HCT116 (cell line): ENCODE measurements around the gene KDM6B.
A peak's percentile ranks its signal among the peaks of the same experiment; 100 is the strongest.

Experiments
- ATF3 ChIP-seq: IDR thresholded peaks from 2 replicates; pipeline ENCODE4 v1.6.1; 2012
- EZH2 ChIP-seq: fragments of 200-600 bp; sonication (generic); IDR thresholded peaks from 2 replicates; pipeline ENCODE4 v1.6.1; 2017; ENCODE audit warnings: antibody characterized with exemption, mixed run types
- EZH2phosphoT487 ChIP-seq: fragments of 200-600 bp; IDR thresholded peaks from 2 replicates; pipeline ENCODE4 v1.6.1; 2018; ENCODE audit warnings: antibody characterized with exemption, borderline replicate concordance
- POLR2A ChIP-seq: IDR thresholded peaks from 2 replicates; pipeline ENCODE4 v1.7.0; 2011; ENCODE audit warnings: borderline replicate concordance; ENCODE audit not compliant: insufficient read depth, insufficient read length; ENCODE audit errors: extremely low read depth
- SP1 ChIP-seq: IDR thresholded peaks from 2 replicates; pipeline ENCODE4 v1.6.1; 2012; ENCODE audit warnings: low read depth
- YY1 ChIP-seq: IDR thresholded peaks from 2 replicates; pipeline ENCODE4 v1.6.1; 2011; ENCODE audit warnings: low read length, low read depth, moderate library complexity, mild to moderate bottlenecking; ENCODE audit not compliant: insufficient replicate concordance; ENCODE audit errors: extremely low read depth
- ZBTB33 ChIP-seq: IDR thresholded peaks from 2 replicates; pipeline ENCODE4 v1.6.1; 2011; ENCODE audit warnings: mild to moderate bottlenecking, low read length, moderate library complexity; ENCODE audit not compliant: insufficient replicate concordance; ENCODE audit errors: extremely low read depth
- ZFX ChIP-seq: fragments of 450-650 bp; IDR thresholded peaks from 2 replicates; pipeline ENCODE4 v1.6.1; 2017
- TF ChIP-seq, protein P1 (sequence below), 3 experiments: fragments of 200-600 bp in 1 of 3; sonication (generic) in 1 of 3; IDR thresholded peaks in 2 of 3; conservative IDR thresholded peaks in 1 of 3; 2 replicates each; pipeline ENCODE4 v1.5.1; 2012 to 2017; ENCODE audit warnings: low read depth in 2 of 3, low read length in 2 of 3, antibody characterized with exemption in 1 of 3, borderline replicate concordance in 1 of 3, control low read depth in 1 of 3, mild to moderate bottlenecking in 1 of 3, mixed read lengths in 1 of 3, mixed run types in 1 of 3, moderate library complexity in 1 of 3; ENCODE audit not compliant: insufficient read depth in 1 of 3

- no peak for TF ChIP-seq SP1
- TF ChIP-seq ATF3, result no peak
- TF ChIP-seq, protein P1, sequence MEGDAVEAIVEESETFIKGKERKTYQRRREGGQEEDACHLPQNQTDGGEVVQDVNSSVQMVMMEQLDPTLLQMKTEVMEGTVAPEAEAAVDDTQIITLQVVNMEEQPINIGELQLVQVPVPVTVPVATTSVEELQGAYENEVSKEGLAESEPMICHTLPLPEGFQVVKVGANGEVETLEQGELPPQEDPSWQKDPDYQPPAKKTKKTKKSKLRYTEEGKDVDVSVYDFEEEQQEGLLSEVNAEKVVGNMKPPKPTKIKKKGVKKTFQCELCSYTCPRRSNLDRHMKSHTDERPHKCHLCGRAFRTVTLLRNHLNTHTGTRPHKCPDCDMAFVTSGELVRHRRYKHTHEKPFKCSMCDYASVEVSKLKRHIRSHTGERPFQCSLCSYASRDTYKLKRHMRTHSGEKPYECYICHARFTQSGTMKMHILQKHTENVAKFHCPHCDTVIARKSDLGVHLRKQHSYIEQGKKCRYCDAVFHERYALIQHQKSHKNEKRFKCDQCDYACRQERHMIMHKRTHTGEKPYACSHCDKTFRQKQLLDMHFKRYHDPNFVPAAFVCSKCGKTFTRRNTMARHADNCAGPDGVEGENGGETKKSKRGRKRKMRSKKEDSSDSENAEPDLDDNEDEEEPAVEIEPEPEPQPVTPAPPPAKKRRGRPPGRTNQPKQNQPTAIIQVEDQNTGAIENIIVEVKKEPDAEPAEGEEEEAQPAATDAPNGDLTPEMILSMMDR (IDR thresholded peaks at IDR 0.05 in 2 of 3, conservative IDR thresholded peaks at IDR 0.05 in 1 of 3; ENCODE audit: borderline replicate concordance in 1 of 3, insufficient read depth in 1 of 3, low read depth in 2 of 3, low read length in 2 of 3), result peak; percentile 32 to 48 (median 40); a peak in 5 of 6 replicates
- TF ChIP-seq EZH2, result no peak
- peak; percentile 85 for TF ChIP-seq YY1
- TF ChIP-seq POLR2A, result peak; percentile 12
- peak; percentile 96 for TF ChIP-seq ZBTB33
- TF ChIP-seq EZH2phosphoT487, result no peak
- TF ChIP-seq ZFX, result peak; percentile 60; the same call in 1 of the 2 replicates
These were observed 23.0 kb downstream of the KDM6B start, which contains the start of gene NAA38 for GRCh38 chr17:7856811-7857712.
